Kidney tubule cell (primary cell): Measurements from ENCODE around the gene KIF4A.
"Not testable (repeated sequence)": the region's sequence is repeated elsewhere in the genome, so short reads cannot be mapped to it uniquely, and the experiment has no call there.

Source experiments
- DNase-seq: peaks from one replicate; pipeline ENCODE4 v3.0.0-alpha.2; 2018; ENCODE audit warnings: low spot score

KIF4A gene

GRCh38 chrX:70386235-70386634, 96.3 kb downstream of the KIF4A start:
- DNase-seq = no peak

GRCh38 chrX:70398899-70399298, 109.0 kb downstream of the KIF4A start:
- DNase-seq = no peak

GRCh38 chrX:70400181-70400580, 110.3 kb downstream of the KIF4A start:
- DNase-seq = not testable (repeated sequence)

GRCh38 chrX:70402721-70403120, 112.8 kb downstream of the KIF4A start:
- DNase-seq = no peak

- no peak for DNase-seq
These were observed 115.1 kb downstream of the KIF4A start for GRCh38 chrX:70405003-70405402.

- DNase-seq = no peak
These were observed 121.0 kb downstream of the KIF4A start for GRCh38 chrX:70410921-70411320.

GRCh38 chrX:70411475-70411874, 121.6 kb downstream of the KIF4A start:
- DNase-seq = no peak

- DNase-seq = no peak
These were observed 131.7 kb downstream of the KIF4A start for GRCh38 chrX:70421618-70422017.

GRCh38 chrX:70422851-70423341, 133.0 kb downstream of the KIF4A start, which contains the start of gene GDPD2:
Gene GDPD2, plus strand, starts transcription at chrX:70423314. Its CDS starts 1,671 bp downstream, at chrX:70424985.
- DNase-seq = peak; percentile 62

- no peak for DNase-seq
These were observed 134.2 kb downstream of the KIF4A start for GRCh38 chrX:70423936-70424675.

GRCh38 chrX:70424801-70425200, 134.9 kb downstream of the KIF4A start:
- no peak for DNase-seq

GRCh38 chrX:70426286-70427278, 136.7 kb downstream of the KIF4A start:
- no peak for DNase-seq

GRCh38 chrX:70427365-70427764, 137.5 kb downstream of the KIF4A start:
- no peak for DNase-seq

- no peak for DNase-seq
These were observed 139.9 kb downstream of the KIF4A start for GRCh38 chrX:70429759-70430158.

GRCh38 chrX:70432936-70433847, 143.3 kb downstream of the KIF4A start:
- DNase-seq = no peak

- peak; percentile 68 for DNase-seq
These were observed 144.0 kb downstream of the KIF4A start for GRCh38 chrX:70433848-70434351.

GRCh38 chrX:70434352-70434866, 144.5 kb downstream of the KIF4A start:
- DNase-seq = peak; percentile 84

- no peak for DNase-seq
These were observed 145.1 kb downstream of the KIF4A start for GRCh38 chrX:70434914-70435586.

- DNase-seq = no peak
These were observed 146.4 kb downstream of the KIF4A start for GRCh38 chrX:70436343-70436742.

- DNase-seq = no peak
These were observed 147.1 kb downstream of the KIF4A start for GRCh38 chrX:70437011-70437410.
